RPMI8226 (cell line): ENCODE measurements around the gene TAF10.

Experiments used
- DNase-seq: peaks from one replicate; pipeline ENCODE4 v3.0.0-alpha.2; 2015

TAF10 gene

GRCh38 chr11:6576471-6577373, 35.3 kb downstream of the TAF10 start:
- peak; percentile 37 for DNase-seq

GRCh38 chr11:6574816-6575715, 37.0 kb downstream of the TAF10 start:
- DNase-seq = no peak

- no peak for DNase-seq
Measured at GRCh38 chr11:6572215-6572614, 39.8 kb downstream of the TAF10 start.

- DNase-seq = no peak
Measured at GRCh38 chr11:6571434-6572008, 40.5 kb downstream of the TAF10 start.

GRCh38 chr11:6570691-6571427, 41.2 kb downstream of the TAF10 start:
- DNase-seq = no peak

GRCh38 chr11:6569706-6570105, 42.3 kb downstream of the TAF10 start:
- no peak for DNase-seq

GRCh38 chr11:6568191-6568918, 43.7 kb downstream of the TAF10 start:
- DNase-seq = peak; percentile 94

GRCh38 chr11:6567371-6567745, 44.7 kb downstream of the TAF10 start:
- DNase-seq = no peak

- no peak for DNase-seq
Measured at GRCh38 chr11:6566704-6567370, 45.2 kb downstream of the TAF10 start.

GRCh38 chr11:6565988-6566703, 45.9 kb downstream of the TAF10 start:
- no peak for DNase-seq

GRCh38 chr11:6565325-6565724, 46.7 kb downstream of the TAF10 start:
- no peak for DNase-seq

- DNase-seq = no peak
Measured at GRCh38 chr11:6563667-6564066, 48.3 kb downstream of the TAF10 start.

GRCh38 chr11:6563121-6563619, 48.8 kb downstream of the TAF10 start:
- no peak for DNase-seq

- DNase-seq = no peak
Measured at GRCh38 chr11:6561288-6561687, 50.7 kb downstream of the TAF10 start.
